ENCODE results near the gene SGO2. TPM values are rescaled to one million over a fixed set of nuclear protein-coding genes. Genes with fewer than 3 reads are reported as not detected.

The SGO2 gene, protein sequence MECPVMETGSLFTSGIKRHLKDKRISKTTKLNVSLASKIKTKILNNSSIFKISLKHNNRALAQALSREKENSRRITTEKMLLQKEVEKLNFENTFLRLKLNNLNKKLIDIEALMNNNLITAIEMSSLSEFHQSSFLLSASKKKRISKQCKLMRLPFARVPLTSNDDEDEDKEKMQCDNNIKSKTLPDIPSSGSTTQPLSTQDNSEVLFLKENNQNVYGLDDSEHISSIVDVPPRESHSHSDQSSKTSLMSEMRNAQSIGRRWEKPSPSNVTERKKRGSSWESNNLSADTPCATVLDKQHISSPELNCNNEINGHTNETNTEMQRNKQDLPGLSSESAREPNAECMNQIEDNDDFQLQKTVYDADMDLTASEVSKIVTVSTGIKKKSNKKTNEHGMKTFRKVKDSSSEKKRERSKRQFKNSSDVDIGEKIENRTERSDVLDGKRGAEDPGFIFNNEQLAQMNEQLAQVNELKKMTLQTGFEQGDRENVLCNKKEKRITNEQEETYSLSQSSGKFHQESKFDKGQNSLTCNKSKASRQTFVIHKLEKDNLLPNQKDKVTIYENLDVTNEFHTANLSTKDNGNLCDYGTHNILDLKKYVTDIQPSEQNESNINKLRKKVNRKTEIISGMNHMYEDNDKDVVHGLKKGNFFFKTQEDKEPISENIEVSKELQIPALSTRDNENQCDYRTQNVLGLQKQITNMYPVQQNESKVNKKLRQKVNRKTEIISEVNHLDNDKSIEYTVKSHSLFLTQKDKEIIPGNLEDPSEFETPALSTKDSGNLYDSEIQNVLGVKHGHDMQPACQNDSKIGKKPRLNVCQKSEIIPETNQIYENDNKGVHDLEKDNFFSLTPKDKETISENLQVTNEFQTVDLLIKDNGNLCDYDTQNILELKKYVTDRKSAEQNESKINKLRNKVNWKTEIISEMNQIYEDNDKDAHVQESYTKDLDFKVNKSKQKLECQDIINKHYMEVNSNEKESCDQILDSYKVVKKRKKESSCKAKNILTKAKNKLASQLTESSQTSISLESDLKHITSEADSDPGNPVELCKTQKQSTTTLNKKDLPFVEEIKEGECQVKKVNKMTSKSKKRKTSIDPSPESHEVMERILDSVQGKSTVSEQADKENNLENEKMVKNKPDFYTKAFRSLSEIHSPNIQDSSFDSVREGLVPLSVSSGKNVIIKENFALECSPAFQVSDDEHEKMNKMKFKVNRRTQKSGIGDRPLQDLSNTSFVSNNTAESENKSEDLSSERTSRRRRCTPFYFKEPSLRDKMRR
- polyA plus RNA-seq (2013): 7.8 TPM

GRCh38 chr2:200525882-200526651 is at the start of gene SGO2:
TSS of gene SGO2 (plus strand) at chr2:200526207. CDS start at chr2:200532976, 6,769 bp downstream.
- peak; percentile 94 to 98 (median 98) for DNase-seq
- Histone ChIP-seq H3K36me3 (ENCODE audit: control insufficient read depth in 4 of 4, insufficient read depth in 4 of 4, low read length in 3 of 4) (no peaks in the 10 kb centered on the region), H3K9me3 (ENCODE audit: control extremely low read depth in 1 of 5, control insufficient read depth in 4 of 5, insufficient read depth in 2 of 5, low read depth in 1 of 5, low read length in 4 of 5) (no peaks in the 10 kb centered on the region), H3K4me1 (ENCODE audit: control extremely low read depth in 1 of 4, control insufficient read depth in 4 of 4, insufficient read depth in 4 of 4, low read length in 3 of 4) (peaks cover 8 to 21% (median 14%) of the 10 kb centered on the region in 4 experiments), H3K27ac (ENCODE audit: insufficient read depth in 1 of 2, low read depth in 1 of 2, low read length in 2 of 2, poor library complexity in 1 of 2, severe bottlenecking in 2 of 2) (peak within 1 kb of the TSS; percentile 13 to 76), H3K4me3 (ENCODE audit: control insufficient read depth in 1 of 7, extremely low read depth in 1 of 7, insufficient read depth in 4 of 7, low read depth in 2 of 7, low read length in 6 of 7) (peak within 1 kb of the TSS; percentile 88 to 99 (median 95)), H3K27me3 (replicated peaks in 2 of 5; ENCODE audit: control insufficient read depth in 4 of 5, insufficient read depth in 5 of 5, low read length in 4 of 5) (no peaks in the 10 kb centered on the region)
- WGBS (ENCODE audit: insufficient coverage): 0% methylated on average over 51 of the region's 56 CpGs
- POLR2A ChIA-PET: interaction anchor here (0.7 kb wide), 1 partner anchor 9 kb away, joined by 3 read pairs; no protein-coding TSS in a partner anchor
- CTCF ChIA-PET: interaction anchor here (1.0 to 1.8 kb wide), 5 partner anchors 9 to 55 kb away, joined by 3 to 5 read pairs (median 4); partner anchors contain the start of gene KCTD18

DNA sequence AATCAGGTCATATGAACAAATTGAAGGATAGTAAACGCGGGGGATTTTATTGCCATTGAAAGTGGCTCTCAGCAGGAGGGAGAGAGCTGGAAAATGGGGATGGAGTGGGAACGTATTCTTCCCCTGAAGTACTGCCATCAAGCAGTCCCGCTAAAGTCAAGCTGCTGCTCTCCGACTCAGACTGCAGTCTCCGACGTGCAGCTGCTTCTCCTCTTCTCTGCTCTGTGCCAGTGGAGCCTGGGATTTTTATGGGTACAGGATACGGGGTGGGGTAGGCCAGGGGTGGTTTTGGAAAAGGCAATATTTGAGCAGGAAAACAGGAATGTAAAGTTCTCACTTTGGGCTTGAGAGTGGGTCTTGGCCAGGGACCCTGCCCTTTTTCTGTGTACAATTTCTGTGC is 49.2 kb upstream of the SGO2 start:
- peaks cover 0 to 15% (median 2%) of the 10 kb centered on the region in 4 experiments for H3K4me1 ChIP-seq (ENCODE audit: control extremely low read depth in 1 of 4, control insufficient read depth in 4 of 4, insufficient read depth in 4 of 4, low read length in 3 of 4)
- H3K9me3 ChIP-seq (ENCODE audit: control extremely low read depth in 1 of 5, control insufficient read depth in 4 of 5, insufficient read depth in 2 of 5, low read depth in 1 of 5, low read length in 4 of 5): no peaks in the 10 kb centered on the region
- ChIA-PET POLR2A (no interaction called here), CTCF (interaction anchor here (1.3 to 3.5 kb wide), 5 partner anchors 8 to 503 kb away, joined by 3 to 21 read pairs (median 4); no protein-coding TSS in a partner anchor)
- H3K27me3 ChIP-seq (replicated peaks in 2 of 5; ENCODE audit: control insufficient read depth in 4 of 5, insufficient read depth in 5 of 5, low read length in 4 of 5): no peaks in the 10 kb centered on the region
- 93% methylated on average over 3 of the region's 8 CpGs for WGBS (ENCODE audit: insufficient coverage)
- no peak overlapping the region for H3K4me3 ChIP-seq (ENCODE audit: control insufficient read depth in 1 of 7, extremely low read depth in 1 of 7, insufficient read depth in 4 of 7, low read depth in 2 of 7, low read length in 6 of 7)
- no peak overlapping the region for H3K27ac ChIP-seq (ENCODE audit: insufficient read depth in 1 of 2, low read depth in 1 of 2, low read length in 2 of 2, poor library complexity in 1 of 2, severe bottlenecking in 2 of 2)
- H3K36me3 ChIP-seq (ENCODE audit: control insufficient read depth in 4 of 4, insufficient read depth in 4 of 4, low read length in 3 of 4): peaks cover 0 to 7% (median 3%) of the 10 kb centered on the region in 4 experiments
- DNase-seq: no peak

DNA sequence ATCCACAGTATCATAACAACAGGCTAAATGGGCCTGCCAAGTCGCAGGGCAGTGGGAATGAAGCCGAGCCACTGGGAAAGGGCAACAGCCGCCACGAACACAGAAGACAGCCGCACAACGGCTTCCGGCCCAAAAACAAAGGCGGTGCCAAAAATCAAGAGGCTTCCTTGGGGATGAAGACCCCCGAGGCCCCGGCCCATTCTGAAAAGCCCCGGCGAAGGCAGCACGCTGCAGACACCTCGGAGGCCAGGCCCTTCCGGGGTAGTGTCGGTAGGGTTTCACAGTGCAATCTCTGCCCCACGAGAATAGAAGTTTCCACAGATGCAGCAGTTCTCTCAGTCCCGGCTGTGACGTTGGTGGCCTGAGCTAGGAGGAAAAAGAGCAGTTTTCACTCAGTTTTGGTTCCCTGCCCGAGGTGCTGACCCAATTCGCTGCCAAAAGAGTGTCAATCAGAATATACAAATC is 48.3 kb upstream of the SGO2 start:
- 98% methylated on average over 21 of the region's 21 CpGs for WGBS (ENCODE audit: insufficient coverage)
- POLR2A ChIA-PET: no interaction called here

DNA sequence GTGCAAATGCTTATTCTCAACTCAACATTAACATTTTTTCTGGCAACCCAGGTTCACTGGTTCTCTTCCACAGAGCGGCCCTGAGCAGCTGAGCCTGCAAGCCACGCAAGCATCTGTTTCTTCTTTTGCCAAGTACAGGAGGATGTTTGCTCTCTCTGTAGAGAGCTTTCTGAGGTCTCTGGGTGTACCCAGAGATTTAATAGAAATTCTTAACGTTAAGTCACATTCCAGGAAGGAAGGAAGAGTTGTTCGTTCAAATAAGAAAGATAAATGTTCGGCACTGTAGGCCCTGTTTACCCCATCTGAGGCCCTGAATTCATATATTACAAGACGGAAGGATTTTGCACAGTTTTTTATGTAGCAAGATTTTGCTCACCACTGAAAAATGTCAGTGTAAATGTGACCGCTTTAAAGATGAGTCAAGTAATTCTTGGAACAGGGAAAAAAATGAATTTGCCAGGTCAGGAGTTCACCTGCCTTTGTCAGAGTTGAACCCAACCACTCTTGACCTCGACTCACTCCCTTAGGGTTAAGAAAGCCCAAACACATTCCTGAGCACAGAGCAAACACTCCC is 46.2 kb upstream of the SGO2 start:
- POLR2A ChIA-PET: no interaction called here
- peaks cover 0 to 15% (median 2%) of the 10 kb centered on the region in 4 experiments for H3K4me1 ChIP-seq (ENCODE audit: control extremely low read depth in 1 of 4, control insufficient read depth in 4 of 4, insufficient read depth in 4 of 4, low read length in 3 of 4)
- CTCF ChIA-PET: interaction anchor here (1.2 to 7.1 kb wide), 7 partner anchors 9 to 510 kb away, joined by 4 to 64 read pairs (median 6); no protein-coding TSS in a partner anchor
- 21% methylated on average over 6 of the region's 8 CpGs for WGBS (ENCODE audit: insufficient coverage)
- H3K27me3 ChIP-seq (replicated peaks in 2 of 5; ENCODE audit: control insufficient read depth in 4 of 5, insufficient read depth in 5 of 5, low read length in 4 of 5): no peaks in the 10 kb centered on the region
- no peak for DNase-seq
- no peak overlapping the region for H3K27ac ChIP-seq (ENCODE audit: insufficient read depth in 1 of 2, low read depth in 1 of 2, low read length in 2 of 2, poor library complexity in 1 of 2, severe bottlenecking in 2 of 2)
- peaks cover 0 to 7% (median 0%) of the 10 kb centered on the region in 4 experiments for H3K36me3 ChIP-seq (ENCODE audit: control insufficient read depth in 4 of 4, insufficient read depth in 4 of 4, low read length in 3 of 4)
- no peak overlapping the region for H3K4me3 ChIP-seq (ENCODE audit: control insufficient read depth in 1 of 7, extremely low read depth in 1 of 7, insufficient read depth in 4 of 7, low read depth in 2 of 7, low read length in 6 of 7)
- H3K9me3 ChIP-seq (ENCODE audit: control extremely low read depth in 1 of 5, control insufficient read depth in 4 of 5, insufficient read depth in 2 of 5, low read depth in 1 of 5, low read length in 4 of 5): no peaks in the 10 kb centered on the region

More for the DNA sequence above, 48.3 kb upstream of the SGO2 start:
- CTCF ChIA-PET: interaction anchor here (3.5 kb wide), 1 partner anchor 498 kb away, joined by 21 read pairs; no protein-coding TSS in a partner anchor
- peaks cover 0 to 15% (median 2%) of the 10 kb centered on the region in 4 experiments for H3K4me1 ChIP-seq (ENCODE audit: control extremely low read depth in 1 of 4, control insufficient read depth in 4 of 4, insufficient read depth in 4 of 4, low read length in 3 of 4)
- no peak overlapping the region for H3K4me3 ChIP-seq (ENCODE audit: control insufficient read depth in 1 of 7, extremely low read depth in 1 of 7, insufficient read depth in 4 of 7, low read depth in 2 of 7, low read length in 6 of 7)
- H3K27me3 ChIP-seq (replicated peaks in 2 of 5; ENCODE audit: control insufficient read depth in 4 of 5, insufficient read depth in 5 of 5, low read length in 4 of 5): no peaks in the 10 kb centered on the region
- DNase-seq: no peak
- no peaks in the 10 kb centered on the region for H3K9me3 ChIP-seq (ENCODE audit: control extremely low read depth in 1 of 5, control insufficient read depth in 4 of 5, insufficient read depth in 2 of 5, low read depth in 1 of 5, low read length in 4 of 5)
- H3K36me3 ChIP-seq (ENCODE audit: control insufficient read depth in 4 of 4, insufficient read depth in 4 of 4, low read length in 3 of 4): peaks cover 0 to 7% (median 2%) of the 10 kb centered on the region in 4 experiments
- no peak overlapping the region for H3K27ac ChIP-seq (ENCODE audit: insufficient read depth in 1 of 2, low read depth in 1 of 2, low read length in 2 of 2, poor library complexity in 1 of 2, severe bottlenecking in 2 of 2)

GRCh38 chr2:200482194-200482593 is 43.8 kb upstream of the SGO2 start:
- Histone ChIP-seq H3K4me3 (ENCODE audit: control insufficient read depth in 1 of 7, extremely low read depth in 1 of 7, insufficient read depth in 4 of 7, low read depth in 2 of 7, low read length in 6 of 7) (no peak overlapping the region), H3K4me1 (ENCODE audit: control extremely low read depth in 1 of 4, control insufficient read depth in 4 of 4, insufficient read depth in 4 of 4, low read length in 3 of 4) (peaks cover 0 to 31% (median 5%) of the 10 kb centered on the region in 4 experiments), H3K36me3 (ENCODE audit: control insufficient read depth in 4 of 4, insufficient read depth in 4 of 4, low read length in 3 of 4) (peaks cover 0 to 2% (median 0%) of the 10 kb centered on the region in 4 experiments), H3K27ac (ENCODE audit: insufficient read depth in 1 of 2, low read depth in 1 of 2, low read length in 2 of 2, poor library complexity in 1 of 2, severe bottlenecking in 2 of 2) (no peak overlapping the region), H3K9me3 (ENCODE audit: control extremely low read depth in 1 of 5, control insufficient read depth in 4 of 5, insufficient read depth in 2 of 5, low read depth in 1 of 5, low read length in 4 of 5) (no peaks in the 10 kb centered on the region), H3K27me3 (replicated peaks in 2 of 5; ENCODE audit: control insufficient read depth in 4 of 5, insufficient read depth in 5 of 5, low read length in 4 of 5) (no peaks in the 10 kb centered on the region)
- POLR2A ChIA-PET: no interaction called here
- CTCF ChIA-PET: interaction anchor here (0.7 to 7.1 kb wide), 15 partner anchors 11 to 511 kb away, joined by 3 to 64 read pairs (median 6); no protein-coding TSS in a partner anchor
- peak in 2 of 3 donors; percentile 11 to 47 for DNase-seq

Data from common myeloid progenitor, CD34-positive (primary cell).